ENCODE measurements around the gene LCK.

GRCh38 chr1:32272557-32273390, 21.7 kb downstream of the LCK start:
- no peak for TF ChIP-seq PBX3 (CRISPR knock-in tag; IDR thresholded peaks at IDR 0.05)
- TF ChIP-seq, protein P1, sequence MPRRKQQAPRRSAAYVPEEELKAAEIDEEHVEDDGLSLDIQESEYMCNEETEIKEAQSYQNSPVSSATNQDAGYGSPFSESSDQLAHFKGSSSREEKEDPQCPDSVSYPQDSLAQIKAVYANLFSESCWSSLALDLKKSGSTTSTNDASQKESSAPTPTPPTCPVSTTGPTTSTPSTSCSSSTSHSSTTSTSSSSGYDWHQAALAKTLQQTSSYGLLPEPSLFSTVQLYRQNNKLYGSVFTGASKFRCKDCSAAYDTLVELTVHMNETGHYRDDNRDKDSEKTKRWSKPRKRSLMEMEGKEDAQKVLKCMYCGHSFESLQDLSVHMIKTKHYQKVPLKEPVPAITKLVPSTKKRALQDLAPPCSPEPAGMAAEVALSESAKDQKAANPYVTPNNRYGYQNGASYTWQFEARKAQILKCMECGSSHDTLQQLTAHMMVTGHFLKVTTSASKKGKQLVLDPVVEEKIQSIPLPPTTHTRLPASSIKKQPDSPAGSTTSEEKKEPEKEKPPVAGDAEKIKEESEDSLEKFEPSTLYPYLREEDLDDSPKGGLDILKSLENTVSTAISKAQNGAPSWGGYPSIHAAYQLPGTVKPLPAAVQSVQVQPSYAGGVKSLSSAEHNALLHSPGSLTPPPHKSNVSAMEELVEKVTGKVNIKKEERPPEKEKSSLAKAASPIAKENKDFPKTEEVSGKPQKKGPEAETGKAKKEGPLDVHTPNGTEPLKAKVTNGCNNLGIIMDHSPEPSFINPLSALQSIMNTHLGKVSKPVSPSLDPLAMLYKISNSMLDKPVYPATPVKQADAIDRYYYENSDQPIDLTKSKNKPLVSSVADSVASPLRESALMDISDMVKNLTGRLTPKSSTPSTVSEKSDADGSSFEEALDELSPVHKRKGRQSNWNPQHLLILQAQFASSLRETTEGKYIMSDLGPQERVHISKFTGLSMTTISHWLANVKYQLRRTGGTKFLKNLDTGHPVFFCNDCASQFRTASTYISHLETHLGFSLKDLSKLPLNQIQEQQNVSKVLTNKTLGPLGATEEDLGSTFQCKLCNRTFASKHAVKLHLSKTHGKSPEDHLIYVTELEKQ (tag by site-specific recombination; IDR thresholded peaks at IDR 0.05; ENCODE audit: borderline replicate concordance), result no peak
- no peak for TF ChIP-seq OSR2 (tag by site-specific recombination; IDR thresholded peaks at IDR 0.05)
- TF ChIP-seq ZNF239 (tag by site-specific recombination; IDR thresholded peaks at IDR 0.05), result 0 out of 2 replicates have a peak, but pooled peaks have one; percentile 43
- no peak for TF ChIP-seq KLF10 (tag by site-specific recombination; IDR thresholded peaks at IDR 0.05)
- TF ChIP-seq CTCF (tag by site-specific recombination; IDR thresholded peaks at IDR 0.05), result no peak
- no peak for TF ChIP-seq ZNF560 (tag by site-specific recombination; IDR thresholded peaks at IDR 0.05; ENCODE audit: borderline replicate concordance)
- TF ChIP-seq ZNF114 (tag by site-specific recombination; IDR thresholded peaks at IDR 0.05), result no peak
- TF ChIP-seq BCL11A (tag by site-specific recombination; IDR thresholded peaks at IDR 0.05; ENCODE audit: low read depth), result no peak
- TF ChIP-seq TRIM28 (IDR thresholded peaks at IDR 0.05; ENCODE audit: borderline replicate concordance, low read length), result no peak
- TF ChIP-seq PRDM1 (tag by site-specific recombination; IDR thresholded peaks at IDR 0.05), result 0 out of 2 replicates have a peak, but pooled peaks have one; percentile 51
- TF ChIP-seq ZBTB7A (tag by site-specific recombination; IDR thresholded peaks at IDR 0.05; ENCODE audit: low read depth), result no peak
